ENCODE results near the gene EGR2.

The EGR2 gene

GRCh38 chr10:62860946-62861345, 44.8 kb upstream of the EGR2 start:
- Histone ChIP-seq H3K4me2 (ENCODE audit: low read depth, low read length, poor library complexity, severe bottlenecking) (no peak overlapping the region), H2AFZ (ENCODE audit: low read depth, low read length, severe bottlenecking) (no peak overlapping the region), H3K27ac (ENCODE audit: low read depth, low read length) (no peak overlapping the region), H3K79me2 (ENCODE audit: insufficient read depth, low read length) (no peaks in the 10 kb centered on the region), H3K9me2 (replicated peaks; ENCODE audit: insufficient read depth, low read length) (no peaks in the 10 kb centered on the region), H3K36me3 (ENCODE audit: low read length) (no peaks in the 10 kb centered on the region), H3K27me3 (ENCODE audit: low read length) (no peaks in the 10 kb centered on the region), H3K9ac (ENCODE audit: low read length) (no peak overlapping the region), H3K9me3 (ENCODE audit: insufficient read depth, low read length) (no peaks in the 10 kb centered on the region), H3F3A (ENCODE audit: insufficient read depth) (no peaks in the 10 kb centered on the region), H4K20me1 (ENCODE audit: low read depth, low read length) (no peaks in the 10 kb centered on the region), H3K4me3 (ENCODE audit: insufficient read depth, low read length, poor library complexity, severe bottlenecking) (no peak overlapping the region)
- TF ChIP-seq CTCF (IDR thresholded peaks at IDR 0.05; ENCODE audit: insufficient read depth, low read length, poor library complexity, severe bottlenecking) (no peak), EZH2phosphoT487 (conservative IDR thresholded peaks at IDR 0.05; ENCODE audit: low read length) (no peak)

GRCh38 chr10:62858364-62858763, 42.2 kb upstream of the EGR2 start:
- no peak overlapping the region for H3K9ac ChIP-seq (ENCODE audit: low read length)
- H3K4me3 ChIP-seq (ENCODE audit: insufficient read depth, low read length, poor library complexity, severe bottlenecking), result no peak overlapping the region
- TF ChIP-seq CTCF (IDR thresholded peaks at IDR 0.05; ENCODE audit: insufficient read depth, low read length, poor library complexity, severe bottlenecking), result no peak
- no peak for TF ChIP-seq EZH2phosphoT487 (conservative IDR thresholded peaks at IDR 0.05; ENCODE audit: low read length)
- H3F3A ChIP-seq (ENCODE audit: insufficient read depth), result no peaks in the 10 kb centered on the region
- H3K27ac ChIP-seq (ENCODE audit: low read depth, low read length), result no peak overlapping the region
- no peaks in the 10 kb centered on the region for H3K36me3 ChIP-seq (ENCODE audit: low read length)
- no peak overlapping the region for H2AFZ ChIP-seq (ENCODE audit: low read depth, low read length, severe bottlenecking)
- no peaks in the 10 kb centered on the region for H3K79me2 ChIP-seq (ENCODE audit: insufficient read depth, low read length)
- H3K27me3 ChIP-seq (ENCODE audit: low read length), result no peaks in the 10 kb centered on the region
- no peaks in the 10 kb centered on the region for H3K9me3 ChIP-seq (ENCODE audit: insufficient read depth, low read length)
- H3K4me2 ChIP-seq (ENCODE audit: low read depth, low read length, poor library complexity, severe bottlenecking), result no peak overlapping the region
- H4K20me1 ChIP-seq (ENCODE audit: low read depth, low read length), result no peaks in the 10 kb centered on the region
- H3K9me2 ChIP-seq (replicated peaks; ENCODE audit: insufficient read depth, low read length), result no peaks in the 10 kb centered on the region

GRCh38 chr10:62856021-62856420, 39.9 kb upstream of the EGR2 start:
- no peak overlapping the region for H3K4me3 ChIP-seq (ENCODE audit: insufficient read depth, low read length, poor library complexity, severe bottlenecking)
- H3K27me3 ChIP-seq (ENCODE audit: low read length), result no peaks in the 10 kb centered on the region
- no peak overlapping the region for H3K27ac ChIP-seq (ENCODE audit: low read depth, low read length)
- no peaks in the 10 kb centered on the region for H3K36me3 ChIP-seq (ENCODE audit: low read length)
- no peak for TF ChIP-seq EZH2phosphoT487 (conservative IDR thresholded peaks at IDR 0.05; ENCODE audit: low read length)
- no peak for TF ChIP-seq CTCF (IDR thresholded peaks at IDR 0.05; ENCODE audit: insufficient read depth, low read length, poor library complexity, severe bottlenecking)
- H3F3A ChIP-seq (ENCODE audit: insufficient read depth), result no peaks in the 10 kb centered on the region
- H3K4me2 ChIP-seq (ENCODE audit: low read depth, low read length, poor library complexity, severe bottlenecking), result no peak overlapping the region
- no peak overlapping the region for H3K9ac ChIP-seq (ENCODE audit: low read length)
- H2AFZ ChIP-seq (ENCODE audit: low read depth, low read length, severe bottlenecking), result no peak overlapping the region
- H4K20me1 ChIP-seq (ENCODE audit: low read depth, low read length), result no peaks in the 10 kb centered on the region
- no peaks in the 10 kb centered on the region for H3K9me2 ChIP-seq (replicated peaks; ENCODE audit: insufficient read depth, low read length)
- H3K79me2 ChIP-seq (ENCODE audit: insufficient read depth, low read length), result no peaks in the 10 kb centered on the region
- no peaks in the 10 kb centered on the region for H3K9me3 ChIP-seq (ENCODE audit: insufficient read depth, low read length)
